HCT116 (cell line): ENCODE data around the gene EIF3B. TPM values are rescaled to one million over a fixed set of nuclear protein-coding genes. Genes with fewer than 3 reads are reported as not detected.
"Not testable (repeated sequence)": the region's sequence is repeated elsewhere in the genome, so short reads cannot be mapped to it uniquely, and the experiment has no call there.

Experiments used
- ATAC-seq: fragments of 200-7000 bp; cut with Tn5 transposase; 2 replicates; pipeline ENCODE4 v1.9.1; 2020; ENCODE audit warnings: mild to moderate bottlenecking, moderate library complexity
- BruUV-seq: library from RNA; stranded (reverse); fragments of 400-500 nt; replicated peaks from 2 replicates; lab custom pipeline; 2021; lab: Mats Ljungman, UMichigan
- CTCF ChIA-PET: fragments of 300-600 bp; sonication (Branson Sonifier 250); formaldehyde crosslinking; loops from one replicate; lab custom pipeline; 2021; ENCODE audit warnings: antibody characterized with exemption; lab: Charles Lee
- POLR2A ChIA-PET: fragments of 300-600, 350-600 bp; sonication (Branson Sonifier 250); formaldehyde crosslinking; loops from one replicate; lab custom pipeline; 2021; ENCODE audit warnings: antibody characterized with exemption; lab: Charles Lee
- RAD21 ChIA-PET, 2 experiments: fragments of 300-600 bp; sonication (Branson Sonifier 250); formaldehyde crosslinking; loops; one replicate each; lab custom pipeline; 2023; ENCODE audit warnings: low total read pairs in 2 of 2; ENCODE audit not compliant: uncharacterized antibody in 2 of 2, unreplicated experiment in 2 of 2, low non-redundant PET in 1 of 2; lab: Charles Lee
- DNase-seq: peaks from one replicate; pipeline ENCODE4 v3.0.0-alpha.2; 2010; ENCODE audit warnings: low read depth, low spot score
- H2AFZ ChIP-seq: fragments of 200-600 bp; shearing (Covaris generic), sonication (generic); 2 replicates; pipeline ENCODE4 v1.6.1; 2017; ENCODE audit warnings: low read depth, mixed run types, mixed read lengths, antibody characterized with exemption, low read length; ENCODE audit not compliant: poor library complexity, severe bottlenecking
- H3K27ac ChIP-seq: 2 replicates; pipeline ENCODE4 v1.5.1; 2012; ENCODE audit warnings: low read depth, low read length
- H3K27me3 ChIP-seq: fragments of 200-600 bp; sonication (generic); 2 replicates; pipeline ENCODE4 v1.6.1; 2016; ENCODE audit warnings: mixed run types, low read length, mixed read lengths; ENCODE audit not compliant: insufficient read depth
- H3K36me3 ChIP-seq, 2 experiments: fragments of 200-500 bp in 1 of 2; fragments of 200-600 bp in 1 of 2; sonication (Bioruptor generic) in 1 of 2; sonication (generic) in 1 of 2; 2 replicates each; pipeline versions ENCODE4 v1.5.1 to v1.6.1; 2014 to 2016; ENCODE audit warnings: low read length in 2 of 2, inconsistent platforms in 1 of 2, mixed read lengths in 1 of 2, mixed run types in 1 of 2; ENCODE audit not compliant: insufficient read depth in 2 of 2, control insufficient read depth in 1 of 2
- H3K4me1 ChIP-seq, 2 experiments: fragments of 200-600 bp in 1 of 2; sonication (generic) in 1 of 2; 2 replicates each; pipeline versions ENCODE4 v1.5.1 to v1.6.1; 2012 to 2017; ENCODE audit warnings: low read length in 2 of 2, inconsistent platforms in 1 of 2, mild to moderate bottlenecking in 1 of 2, mixed read lengths in 1 of 2, mixed run types in 1 of 2, moderate library complexity in 1 of 2; ENCODE audit not compliant: insufficient read depth in 2 of 2, control insufficient read depth in 1 of 2
- H3K4me2 ChIP-seq: fragments of 200-600 bp; sonication (generic); 2 replicates; pipeline ENCODE4 v1.6.1; 2017; ENCODE audit warnings: mixed run types, low read length, mixed read lengths
- H3K4me3 ChIP-seq, 2 experiments: fragments of 200-600 bp in 1 of 2; sonication (generic) in 1 of 2; replicated peaks in 1 of 2; 2 replicates each; pipeline ENCODE4 v1.5.1; 2011 to 2016; ENCODE audit warnings: low read length in 2 of 2, control low read depth in 1 of 2, low read depth in 1 of 2, mild to moderate bottlenecking in 1 of 2, mixed read lengths in 1 of 2, mixed run types in 1 of 2
- H3K79me2 ChIP-seq: fragments of 200-600 bp; sonication (generic); 2 replicates; pipeline ENCODE4 v1.6.1; 2017; ENCODE audit warnings: mild to moderate bottlenecking, mixed run types, low read length, moderate library complexity, mixed read lengths; ENCODE audit not compliant: insufficient read depth
- H3K9ac ChIP-seq: fragments of 200-600 bp; sonication (generic); 2 replicates; pipeline ENCODE4 v1.6.1; 2016; ENCODE audit warnings: low read length, mixed read lengths
- H3K9me2 ChIP-seq: fragments of 200-600 bp; sonication (generic), shearing (Covaris generic); 2 replicates; pipeline ENCODE4 v1.6.1; 2017; ENCODE audit warnings: mixed run types, mild to moderate bottlenecking, moderate library complexity; ENCODE audit not compliant: insufficient read depth
- H3K9me3 ChIP-seq, 2 experiments: fragments of 200-500 bp in 1 of 2; fragments of 200-600 bp in 1 of 2; sonication (Bioruptor generic) in 1 of 2; sonication (generic) in 1 of 2; 2 replicates each; pipeline ENCODE4 v1.6.1; 2014 to 2017; ENCODE audit warnings: low read length in 2 of 2, mixed read lengths in 2 of 2, inconsistent platforms in 1 of 2, low read depth in 1 of 2, mild to moderate bottlenecking in 1 of 2, mixed run types in 1 of 2, moderate library complexity in 1 of 2; ENCODE audit not compliant: control insufficient read depth in 1 of 2, insufficient read depth in 1 of 2
- H4K20me1 ChIP-seq: fragments of 200-600 bp; sonication (generic), shearing (Covaris generic); 2 replicates; pipeline ENCODE4 v1.6.1; 2017; ENCODE audit warnings: mixed run types, mild to moderate bottlenecking, moderate library complexity; ENCODE audit not compliant: insufficient read depth
- CEBPB ChIP-seq: IDR thresholded peaks from 2 replicates; pipeline ENCODE4 v1.6.1; 2012; ENCODE audit warnings: low read depth
- intact Hi-C: fragments of 100-400 bp; cut with micrococcal nuclease; formaldehyde crosslinking; loops from 2 replicates; pipeline ENCODE4 v1.10.0; 2022
- total RNA-seq: library from RNA; stranded (reverse); gene quantifications from one replicate; pipeline ENCODE4 v1.2.1, GENCODE V29; 2021; ENCODE audit not compliant: unreplicated experiment

The EIF3B gene
- total RNA-seq, 1 experiment from 2014 or later = 324 TPM

- H3K9me3 ChIP-seq, ATAC-seq, H3K27ac ChIP-seq, DNase-seq, H3K27me3 ChIP-seq, BruUV-seq, H3K79me2 ChIP-seq, H3K36me3 ChIP-seq, H3K4me2 ChIP-seq, intact Hi-C loops, H3K9ac ChIP-seq, H4K20me1 ChIP-seq, H3K4me3 ChIP-seq, H3K4me1 ChIP-seq, H2AFZ ChIP-seq, RAD21 ChIA-PET, H3K9me2 ChIP-seq, CTCF ChIA-PET: not testable (repeated sequence)
- POLR2A ChIA-PET = interaction anchor here (0.8 kb wide), 1 partner anchor 14 kb away, joined by 3 read pairs; the partner anchor contains the start of gene CHST12
Observed at GRCh38 chr7:2417178-2417577, 62.6 kb downstream of the EIF3B start.

- Histone ChIP-seq H3K9me3 (no peaks in the 10 kb centered on the region), H3K9me2 (no peaks in the 10 kb centered on the region), H2AFZ (no peak overlapping the region), H4K20me1 (no peaks in the 10 kb centered on the region), H3K4me2 (no peak overlapping the region), H3K36me3 (no peaks in the 10 kb centered on the region), H3K9ac (no peak overlapping the region), H3K79me2 (no peaks in the 10 kb centered on the region; the same call in 1 of the 2 replicates), H3K27ac (no peak overlapping the region), H3K4me1 (peaks cover 0 to 4% of the 10 kb centered on the region in 2 experiments; a peak in 2 of 4 replicates), H3K4me3 (no peak overlapping the region), H3K27me3 (no peaks in the 10 kb centered on the region)
- no peak for DNase-seq
- ChIA-PET RAD21 (no interaction called here), CTCF (interaction anchor here (0.6 kb wide), 1 partner anchor 138 kb away, joined by 4 read pairs; the partner anchor contains the start of gene BRAT1), POLR2A (no interaction called here)
- TF ChIP-seq CEBPB = no peak
- no TSS peak for BruUV-seq
- no peak for ATAC-seq
- intact Hi-C loops = no loop called here
Observed at GRCh38 chr7:2417981-2418481, 63.4 kb downstream of the EIF3B start.
